ENCODE results near the gene EBF3.

Gene EBF3

DNA sequence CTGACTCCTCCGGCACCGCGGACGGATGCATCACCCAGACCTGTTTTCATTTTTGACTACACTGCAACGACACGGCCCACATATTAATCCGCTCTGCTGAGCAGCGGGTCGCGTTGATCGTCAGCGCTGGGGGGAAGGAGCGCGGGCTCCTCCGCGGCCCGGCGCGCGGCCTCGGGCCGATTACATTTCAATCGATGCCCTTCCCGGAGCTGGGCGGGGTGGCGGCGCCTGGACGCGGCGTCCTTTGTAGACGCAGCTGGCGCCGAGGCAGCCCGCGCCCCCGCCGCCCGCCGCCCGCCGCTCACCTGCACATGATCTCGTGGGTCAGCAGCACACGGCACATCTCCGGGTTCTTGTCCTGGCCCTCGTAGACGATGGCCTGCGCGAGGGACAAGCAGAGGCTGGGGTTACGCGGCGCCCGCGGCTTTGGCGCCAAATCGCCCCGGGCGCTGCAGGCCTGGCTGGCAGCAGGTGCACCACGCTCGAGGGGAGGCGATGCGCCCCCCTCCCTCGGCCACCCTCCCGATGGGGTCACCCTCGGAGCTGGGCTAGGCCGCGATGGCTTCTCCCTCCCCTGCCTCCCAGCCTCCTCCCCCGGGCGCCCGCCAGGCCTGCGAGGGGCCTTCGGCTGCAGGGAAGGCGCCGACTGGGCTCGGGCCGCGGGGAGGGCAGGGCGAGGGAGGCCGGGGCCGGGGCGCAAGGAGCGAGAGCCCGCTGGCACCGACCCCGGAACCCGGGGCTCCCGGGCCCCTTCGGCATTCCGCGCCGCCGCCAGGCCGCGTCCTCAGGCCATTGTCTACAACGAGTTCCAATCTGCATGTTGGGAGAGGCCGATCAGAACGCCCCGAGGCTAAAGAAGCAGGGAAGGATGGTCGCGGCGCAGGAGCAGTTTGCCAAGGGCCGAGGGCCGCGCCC lies 5.2 kb downstream of the EBF3 start:
- peak overlapping the region; percentile 8 to 58 (median 40); a peak in 17 of 20 replicates for H3K4me3 ChIP-seq
- TF ChIP-seq Cebpa-rat (IDR thresholded peaks at IDR 0.05), result no peak

DNA sequence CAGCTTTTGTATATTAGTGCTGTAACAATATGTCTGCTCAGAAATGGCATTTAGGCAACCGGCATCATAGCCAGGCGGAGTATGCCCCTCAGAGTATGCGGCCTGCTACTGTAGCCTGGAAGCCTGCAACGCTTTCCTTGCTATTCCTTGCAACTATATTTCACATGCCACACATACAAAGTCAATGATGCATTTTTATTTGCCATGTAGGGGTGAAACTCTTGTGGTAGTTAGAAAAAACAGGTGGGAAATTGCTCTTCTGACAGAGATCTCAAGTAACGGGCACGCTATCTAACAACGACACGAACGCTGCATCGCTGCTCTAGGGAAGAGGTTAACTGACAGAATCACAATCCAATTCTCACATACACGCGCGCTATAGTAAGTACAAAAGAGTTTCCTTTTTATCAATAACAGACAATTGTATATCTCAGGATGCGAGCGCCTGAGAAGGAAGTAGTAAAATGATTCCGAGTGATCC lies 5.9 kb downstream of the EBF3 start:
- H3K27me3 ChIP-seq, result peaks cover 99 to 100% (median 100%) of the 10 kb centered on the region in 11 experiments
- TF ChIP-seq Cebpa-rat (IDR thresholded peaks at IDR 0.05), result no peak
- peak overlapping the region; percentile 40 to 89 (median 74) for H3K4me2 ChIP-seq
- H3K27ac ChIP-seq, result no peak overlapping the region
- H3K4me3 ChIP-seq, result peak overlapping the region in 7 of 10 experiments; percentile 28 to 58 (median 42); a peak in 13 of 20 replicates
- peaks cover 0 to 73% (median 63%) of the 10 kb centered on the region in 11 experiments; a peak in 20 of 22 replicates for H4K20me1 ChIP-seq
- no peak overlapping the region for H3K9ac ChIP-seq
- H3K4me1 ChIP-seq, result peaks cover 12 to 20% (median 16%) of the 10 kb centered on the region in 10 experiments; a peak in 18 of 20 replicates
- H3K9me3 ChIP-seq (replicated peaks in 1 of 11), result peaks cover 0 to 4% (median 0%) of the 10 kb centered on the region in 11 experiments; a peak in 1 of 22 replicates
- H3K36me3 ChIP-seq, result no peaks in the 10 kb centered on the region

More for the DNA sequence above, 5.2 kb downstream of the EBF3 start:
- no peak overlapping the region for H3K27ac ChIP-seq
- H3K9ac ChIP-seq, result no peak overlapping the region
- peaks cover 0 to 4% (median 0%) of the 10 kb centered on the region in 11 experiments; a peak in 1 of 22 replicates for H3K9me3 ChIP-seq (replicated peaks in 1 of 11)
- peaks cover 0 to 80% (median 70%) of the 10 kb centered on the region in 11 experiments; a peak in 20 of 22 replicates for H4K20me1 ChIP-seq
- H3K36me3 ChIP-seq, result no peaks in the 10 kb centered on the region
- H3K4me1 ChIP-seq, result peaks cover 19 to 27% (median 23%) of the 10 kb centered on the region in 10 experiments; a peak in 19 of 20 replicates
- peak overlapping the region; percentile 40 to 89 (median 74) for H3K4me2 ChIP-seq
- peaks cover 99 to 100% (median 100%) of the 10 kb centered on the region in 11 experiments for H3K27me3 ChIP-seq

DNA sequence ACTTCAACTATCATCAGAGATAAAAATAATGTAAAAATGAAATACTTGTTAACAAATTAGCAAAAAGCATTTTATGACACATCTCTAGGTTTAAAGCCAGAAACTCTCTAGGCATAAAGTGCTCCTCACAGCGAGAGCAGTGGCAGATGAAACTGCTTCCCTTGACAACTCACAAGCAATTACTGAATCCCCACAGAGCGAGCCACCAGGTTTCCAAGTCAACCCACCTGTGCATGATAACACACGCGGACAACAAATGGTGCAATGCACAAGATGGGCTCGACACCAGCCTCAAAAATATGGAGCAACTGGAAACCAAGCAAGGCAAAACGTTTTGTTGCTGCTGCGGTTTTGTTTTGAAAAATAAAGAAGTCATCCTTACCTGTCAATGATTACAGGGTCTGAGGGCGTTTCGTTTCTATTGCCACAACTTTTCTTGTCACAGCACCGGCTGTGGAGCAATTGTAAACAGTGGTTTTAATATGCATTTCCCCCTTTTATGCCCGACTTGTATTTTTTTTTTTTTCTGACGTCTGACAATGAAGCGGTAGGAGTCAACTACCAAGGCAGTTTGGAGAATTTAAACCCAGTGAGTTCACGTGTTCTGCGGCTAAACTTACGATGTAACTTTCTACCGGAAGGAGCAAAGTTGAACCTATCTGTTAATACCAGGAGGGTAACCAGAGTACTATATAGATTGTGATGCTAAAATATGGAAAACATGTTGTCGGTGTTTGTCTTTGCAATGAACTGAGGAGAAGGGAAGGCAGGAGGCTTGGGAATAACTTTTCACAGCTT lies 7.0 kb downstream of the EBF3 start:
- H3K4me1 ChIP-seq, result peaks cover 7 to 14% (median 11%) of the 10 kb centered on the region in 10 experiments; a peak in 17 of 20 replicates
- H3K4me2 ChIP-seq, result no peak overlapping the region
- no peak overlapping the region for H3K9ac ChIP-seq
- H3K36me3 ChIP-seq, result no peaks in the 10 kb centered on the region
- no peak overlapping the region for H3K4me3 ChIP-seq
- H3K27me3 ChIP-seq, result peaks cover 98 to 100% (median 100%) of the 10 kb centered on the region in 11 experiments
- H4K20me1 ChIP-seq, result peaks cover 0 to 61% (median 52%) of the 10 kb centered on the region in 11 experiments; a peak in 20 of 22 replicates
- TF ChIP-seq Cebpa-rat (IDR thresholded peaks at IDR 0.05), result no peak
- H3K27ac ChIP-seq, result no peak overlapping the region
- peaks cover 0 to 4% (median 0%) of the 10 kb centered on the region in 11 experiments; a peak in 1 of 22 replicates for H3K9me3 ChIP-seq (replicated peaks in 1 of 11)

DNA sequence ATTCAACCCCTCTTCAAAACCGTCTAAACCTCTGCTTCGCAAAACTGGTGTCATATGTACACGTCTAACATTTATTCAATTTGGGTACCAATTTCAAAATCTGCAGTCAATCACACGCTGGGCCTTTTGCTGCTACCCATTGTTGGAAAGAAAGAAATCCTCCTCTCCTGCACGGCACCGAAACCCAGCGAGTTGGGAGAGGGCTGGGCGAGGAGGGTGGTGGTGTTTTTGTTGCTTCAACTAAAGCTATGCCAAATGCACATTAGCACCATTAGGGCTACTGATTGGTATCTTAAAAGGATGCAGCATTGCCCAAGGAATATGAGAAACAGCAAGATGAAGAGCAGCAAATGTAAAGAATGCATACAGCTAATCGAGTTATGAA lies 7.8 kb downstream of the EBF3 start:
- H3K4me1 ChIP-seq, result peaks cover 7 to 14% (median 11%) of the 10 kb centered on the region in 10 experiments; a peak in 17 of 20 replicates
- TF ChIP-seq Cebpa-rat (IDR thresholded peaks at IDR 0.05), result no peak
- H3K36me3 ChIP-seq, result no peaks in the 10 kb centered on the region

DNA sequence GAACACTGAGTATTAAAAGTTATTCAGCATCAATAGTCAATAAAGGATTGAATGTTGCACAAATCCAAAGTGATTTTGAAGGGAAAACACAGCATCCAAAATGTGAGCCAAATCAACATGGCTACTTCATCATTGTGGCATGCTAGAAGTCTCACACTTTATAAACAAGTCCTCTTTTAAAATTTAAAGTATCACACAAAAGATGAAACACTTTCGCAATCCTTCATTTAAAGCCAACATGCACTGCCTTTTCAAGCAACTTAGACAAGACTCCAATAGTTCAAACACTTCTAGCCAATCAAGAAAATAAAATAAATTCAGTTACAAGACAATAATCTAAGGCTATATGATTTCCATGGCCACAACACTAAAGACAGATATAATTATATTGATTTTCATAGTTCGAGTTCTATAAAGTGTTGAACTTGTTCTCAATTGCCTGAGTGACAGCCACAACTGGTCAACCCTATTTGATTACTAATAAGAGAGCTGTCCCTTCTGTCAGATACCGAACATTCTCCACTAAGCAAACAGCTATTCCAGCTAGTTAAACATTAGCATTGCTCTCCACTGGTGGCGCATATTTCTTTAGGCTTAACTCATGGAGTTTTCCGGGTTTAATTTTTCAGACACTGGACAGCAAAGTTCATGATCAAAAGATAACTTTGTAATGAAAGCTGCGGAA lies 8.3 kb downstream of the EBF3 start:
- Histone ChIP-seq H3K9ac (no peak overlapping the region), H3K27me3 (peaks cover 98 to 100% (median 100%) of the 10 kb centered on the region in 11 experiments), H4K20me1 (peaks cover 0 to 48% (median 39%) of the 10 kb centered on the region in 11 experiments; a peak in 20 of 22 replicates), H3K4me2 (no peak overlapping the region), H3K4me3 (no peak overlapping the region), H3K27ac (no peak overlapping the region), H3K36me3 (no peaks in the 10 kb centered on the region), H3K9me3 (replicated peaks in 1 of 11) (peaks cover 0 to 4% (median 0%) of the 10 kb centered on the region in 11 experiments; a peak in 1 of 22 replicates), H3K4me1 (peaks cover 7 to 14% (median 11%) of the 10 kb centered on the region in 10 experiments; a peak in 17 of 20 replicates)
- peak in 1 of 11 experiments; percentile 21; a peak in 1 of 22 replicates for TF ChIP-seq Cebpa-rat (IDR thresholded peaks at IDR 0.05)

More for the DNA sequence above, 7.8 kb downstream of the EBF3 start:
- peaks cover 0 to 4% (median 0%) of the 10 kb centered on the region in 11 experiments; a peak in 1 of 22 replicates for H3K9me3 ChIP-seq (replicated peaks in 1 of 11)
- no peak overlapping the region for H3K4me3 ChIP-seq
- no peak overlapping the region for H3K4me2 ChIP-seq
- H3K9ac ChIP-seq, result no peak overlapping the region
- peaks cover 0 to 53% (median 44%) of the 10 kb centered on the region in 11 experiments; a peak in 20 of 22 replicates for H4K20me1 ChIP-seq
- H3K27me3 ChIP-seq, result peaks cover 98 to 100% (median 100%) of the 10 kb centered on the region in 11 experiments
- H3K27ac ChIP-seq, result no peak overlapping the region

DNA sequence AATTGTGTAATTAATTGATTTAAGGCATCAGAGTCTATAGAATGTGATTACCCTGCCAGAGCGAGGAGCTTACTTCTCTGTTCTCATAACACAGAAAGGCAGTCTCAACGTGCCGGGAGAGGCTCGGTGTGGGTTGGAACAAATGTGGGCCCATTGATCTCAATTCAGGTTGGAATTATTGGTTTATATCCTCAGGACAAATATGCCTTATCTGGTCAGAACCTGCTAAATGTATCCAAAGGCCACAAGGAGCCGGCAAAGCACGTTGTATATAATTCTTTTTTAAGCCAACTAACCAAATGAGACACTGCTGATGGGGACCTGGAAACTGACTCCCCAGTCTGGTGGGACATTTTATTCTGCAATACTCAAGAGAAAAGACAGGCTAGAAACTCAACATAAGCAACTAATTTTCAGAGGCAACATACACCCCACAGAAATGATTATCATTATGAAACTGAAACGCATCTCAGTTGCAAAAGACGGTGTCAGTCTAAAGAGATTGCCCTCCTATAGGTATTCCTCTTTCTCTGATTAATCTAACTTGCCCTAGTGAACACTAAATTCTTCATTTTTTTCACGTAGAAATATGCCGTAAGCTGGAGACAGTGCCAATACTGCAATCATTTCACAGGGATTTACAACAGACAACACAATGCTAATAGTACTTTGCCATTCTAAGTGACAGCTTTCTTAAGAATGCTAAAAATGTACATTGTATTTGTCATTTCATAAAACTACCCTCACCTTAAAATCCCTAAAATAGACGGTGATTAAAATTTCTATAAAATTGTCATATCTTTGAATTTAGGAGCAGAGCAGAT lies 9.4 kb downstream of the EBF3 start:
- Histone ChIP-seq H3K27me3 (peaks cover 96 to 100% (median 99%) of the 10 kb centered on the region in 11 experiments), H3K4me2 (no peak overlapping the region), H3K36me3 (no peaks in the 10 kb centered on the region), H3K9me3 (replicated peaks in 1 of 11) (peaks cover 0 to 4% (median 0%) of the 10 kb centered on the region in 11 experiments; a peak in 1 of 22 replicates), H3K4me3 (no peak overlapping the region), H3K4me1 (peaks cover 8 to 22% (median 14%) of the 10 kb centered on the region in 10 experiments; a peak in 17 of 20 replicates), H3K9ac (no peak overlapping the region), H3K27ac (no peak overlapping the region), H4K20me1 (peaks cover 0 to 38% (median 29%) of the 10 kb centered on the region in 11 experiments; a peak in 20 of 22 replicates)
- TF ChIP-seq Cebpa-rat (IDR thresholded peaks at IDR 0.05), result no peak
